ENCODE measurements around the gene TNFAIP8L1.

TNFAIP8L1 gene

GRCh38 chr19:4682417-4683200 is 43.3 kb downstream of the TNFAIP8L1 start:
- Histone ChIP-seq H3K9ac (ENCODE audit: insufficient read length, low read depth) (no peak overlapping the region), H3K4me1 (ENCODE audit: insufficient read depth, insufficient read length) (peaks cover 4% of the 10 kb centered on the region), H3K36me3 (ENCODE audit: insufficient read depth, insufficient read length, low read length) (peaks cover 80% of the 10 kb centered on the region), H3K27me3 (ENCODE audit: insufficient read depth, insufficient read length) (no peaks in the 10 kb centered on the region), H3K4me3 (ENCODE audit: insufficient read length, low read depth) (no peak overlapping the region), H3K9me3 (ENCODE audit: insufficient read depth, low read length) (no peaks in the 10 kb centered on the region)
- no peak for DNase-seq (ENCODE audit: low read depth, low spot score)
- TF ChIP-seq ZNF274 (IDR thresholded peaks at IDR 0.05; ENCODE audit: low read depth, low read length) (no peak), YY1 (IDR thresholded peaks at IDR 0.05; ENCODE audit: insufficient read depth, insufficient read length) (no peak), SUZ12 (IDR thresholded peaks at IDR 0.05; ENCODE audit: extremely low read depth, insufficient read depth, insufficient read length) (no peak)

DNA sequence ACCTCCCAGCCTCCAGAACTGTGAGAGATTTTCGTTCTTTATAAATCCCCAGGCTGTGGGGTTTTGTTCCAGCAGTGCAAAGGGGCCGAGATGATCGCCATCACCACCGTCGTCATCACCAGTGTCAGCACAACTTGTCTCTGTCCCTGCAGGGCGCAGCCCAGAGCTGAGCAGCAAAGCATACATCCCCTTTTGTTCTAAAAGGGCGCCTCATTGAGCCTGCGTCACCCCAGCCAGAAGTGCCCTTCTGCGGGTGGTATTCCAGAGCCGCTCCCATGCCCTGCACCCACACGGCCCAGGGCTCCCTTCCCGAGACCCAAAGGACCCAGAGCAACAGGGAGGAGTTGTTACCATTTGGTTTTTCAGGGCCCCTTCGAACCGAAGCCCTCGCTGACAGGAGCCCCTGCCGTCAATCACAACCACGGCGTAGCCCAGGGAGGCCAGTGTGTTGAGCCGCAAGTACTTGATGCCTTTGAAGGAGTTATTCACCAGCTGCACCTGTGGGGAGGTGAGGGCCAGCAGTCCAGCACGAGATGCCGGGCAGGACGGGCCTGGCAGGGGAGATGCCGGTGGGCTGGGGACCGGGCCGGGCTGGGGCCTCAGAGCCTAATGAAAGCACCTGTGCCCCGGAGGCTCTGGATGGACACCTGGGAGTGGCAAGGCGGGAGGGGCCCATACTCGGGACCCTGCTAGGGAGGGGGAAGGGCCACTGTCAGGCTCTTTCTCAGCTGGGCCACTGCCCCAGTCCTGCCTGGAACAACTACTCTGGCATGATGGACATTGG is 45.2 kb downstream of the TNFAIP8L1 start:
- TF ChIP-seq ZNF274 (IDR thresholded peaks at IDR 0.05; ENCODE audit: low read depth, low read length) (no peak), YY1 (IDR thresholded peaks at IDR 0.05; ENCODE audit: insufficient read depth, insufficient read length) (no peak), SUZ12 (IDR thresholded peaks at IDR 0.05; ENCODE audit: extremely low read depth, insufficient read depth, insufficient read length) (no peak)
- no peaks in the 10 kb centered on the region for H3K9me3 ChIP-seq (ENCODE audit: insufficient read depth, low read length)
- no peaks in the 10 kb centered on the region for H3K27me3 ChIP-seq (ENCODE audit: insufficient read depth, insufficient read length)
- no peak overlapping the region for H3K9ac ChIP-seq (ENCODE audit: insufficient read length, low read depth)
- H3K36me3 ChIP-seq (ENCODE audit: insufficient read depth, insufficient read length, low read length): peaks cover 83% of the 10 kb centered on the region
- no peak overlapping the region for H3K4me3 ChIP-seq (ENCODE audit: insufficient read length, low read depth)
- DNase-seq (ENCODE audit: low read depth, low spot score): no peak
- H3K4me1 ChIP-seq (ENCODE audit: insufficient read depth, insufficient read length): no peaks in the 10 kb centered on the region

GRCh38 chr19:4686700-4687099 is 47.4 kb downstream of the TNFAIP8L1 start:
- Histone ChIP-seq H3K4me1 (ENCODE audit: insufficient read depth, insufficient read length) (no peaks in the 10 kb centered on the region), H3K9me3 (ENCODE audit: insufficient read depth, low read length) (no peaks in the 10 kb centered on the region), H3K36me3 (ENCODE audit: insufficient read depth, insufficient read length, low read length) (peaks cover 91% of the 10 kb centered on the region), H3K9ac (ENCODE audit: insufficient read length, low read depth) (no peak overlapping the region), H3K4me3 (ENCODE audit: insufficient read length, low read depth) (no peak overlapping the region), H3K27me3 (ENCODE audit: insufficient read depth, insufficient read length) (no peaks in the 10 kb centered on the region)
- DNase-seq (ENCODE audit: low read depth, low spot score): no peak
- TF ChIP-seq YY1 (IDR thresholded peaks at IDR 0.05; ENCODE audit: insufficient read depth, insufficient read length) (no peak), ZNF274 (IDR thresholded peaks at IDR 0.05; ENCODE audit: low read depth, low read length) (no peak), SUZ12 (IDR thresholded peaks at IDR 0.05; ENCODE audit: extremely low read depth, insufficient read depth, insufficient read length) (no peak)

DNA sequence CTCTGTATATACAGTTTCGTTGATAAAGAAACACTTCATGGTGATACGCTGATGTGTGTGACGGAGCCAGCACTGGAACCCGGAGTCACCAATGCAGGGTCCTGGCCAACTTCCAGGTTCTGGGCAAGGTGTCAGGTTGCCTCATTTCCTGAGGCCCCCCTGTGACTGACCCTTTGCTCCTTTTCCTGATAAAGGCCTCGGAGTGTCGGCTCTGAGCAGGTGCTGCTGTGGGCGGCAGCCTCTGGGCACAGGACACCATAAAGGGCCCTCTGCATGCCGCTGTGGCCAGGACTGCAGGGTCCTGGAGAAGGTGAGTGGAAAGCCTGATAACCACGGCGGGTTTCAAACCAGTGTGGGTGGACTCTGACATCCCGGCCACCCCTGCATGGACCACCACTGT is 48.1 kb downstream of the TNFAIP8L1 start:
- H3K9me3 ChIP-seq (ENCODE audit: insufficient read depth, low read length): no peaks in the 10 kb centered on the region
- no peak for DNase-seq (ENCODE audit: low read depth, low spot score)
- H3K36me3 ChIP-seq (ENCODE audit: insufficient read depth, insufficient read length, low read length): peaks cover 92% of the 10 kb centered on the region
- H3K4me3 ChIP-seq (ENCODE audit: insufficient read length, low read depth): no peak overlapping the region
- H3K27me3 ChIP-seq (ENCODE audit: insufficient read depth, insufficient read length): no peaks in the 10 kb centered on the region
- no peak overlapping the region for H3K9ac ChIP-seq (ENCODE audit: insufficient read length, low read depth)
- TF ChIP-seq YY1 (IDR thresholded peaks at IDR 0.05; ENCODE audit: insufficient read depth, insufficient read length) (no peak), ZNF274 (IDR thresholded peaks at IDR 0.05; ENCODE audit: low read depth, low read length) (no peak), SUZ12 (IDR thresholded peaks at IDR 0.05; ENCODE audit: extremely low read depth, insufficient read depth, insufficient read length) (no peak)
- no peaks in the 10 kb centered on the region for H3K4me1 ChIP-seq (ENCODE audit: insufficient read depth, insufficient read length)

DNA sequence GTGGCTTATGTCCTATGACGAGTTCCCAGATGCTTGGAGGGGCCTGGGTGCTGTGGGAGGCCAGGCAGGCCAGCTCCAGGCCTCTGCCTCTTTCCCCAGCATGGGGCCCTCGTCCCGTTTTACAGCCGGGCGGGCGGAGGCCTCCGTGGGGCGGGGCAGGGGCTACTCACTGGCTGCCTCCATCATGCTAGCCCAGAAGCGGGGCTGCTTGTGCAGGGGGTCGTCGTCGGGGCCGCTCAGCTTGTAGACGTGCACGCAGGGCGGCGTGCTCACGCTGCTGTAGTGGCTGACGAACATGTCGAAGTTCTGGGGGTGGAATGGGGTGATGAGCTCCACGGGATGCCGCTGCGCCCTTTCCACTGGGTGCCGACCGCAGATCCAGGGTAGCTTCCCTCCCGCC is 49.3 kb downstream of the TNFAIP8L1 start:
- H3K4me3 ChIP-seq (ENCODE audit: insufficient read length, low read depth): no peak overlapping the region
- H3K4me1 ChIP-seq (ENCODE audit: insufficient read depth, insufficient read length): no peaks in the 10 kb centered on the region
- H3K9ac ChIP-seq (ENCODE audit: insufficient read length, low read depth): no peak overlapping the region
- no peaks in the 10 kb centered on the region for H3K9me3 ChIP-seq (ENCODE audit: insufficient read depth, low read length)
- peaks cover 93% of the 10 kb centered on the region for H3K36me3 ChIP-seq (ENCODE audit: insufficient read depth, insufficient read length, low read length)
- H3K27me3 ChIP-seq (ENCODE audit: insufficient read depth, insufficient read length): no peaks in the 10 kb centered on the region
- TF ChIP-seq YY1 (IDR thresholded peaks at IDR 0.05; ENCODE audit: insufficient read depth, insufficient read length): no peak
- TF ChIP-seq SUZ12 (IDR thresholded peaks at IDR 0.05; ENCODE audit: extremely low read depth, insufficient read depth, insufficient read length): no peak
- TF ChIP-seq ZNF274 (IDR thresholded peaks at IDR 0.05; ENCODE audit: low read depth, low read length): no peak
- no peak for DNase-seq (ENCODE audit: low read depth, low spot score)

GRCh38 chr19:4689403-4689802 is 50.1 kb downstream of the TNFAIP8L1 start:
- Histone ChIP-seq H3K36me3 (ENCODE audit: insufficient read depth, insufficient read length, low read length) (peaks cover 93% of the 10 kb centered on the region), H3K9me3 (ENCODE audit: insufficient read depth, low read length) (no peaks in the 10 kb centered on the region), H3K4me3 (ENCODE audit: insufficient read length, low read depth) (no peak overlapping the region), H3K27me3 (ENCODE audit: insufficient read depth, insufficient read length) (no peaks in the 10 kb centered on the region), H3K4me1 (ENCODE audit: insufficient read depth, insufficient read length) (no peaks in the 10 kb centered on the region), H3K9ac (ENCODE audit: insufficient read length, low read depth) (no peak overlapping the region)
- no peak for TF ChIP-seq ZNF274 (IDR thresholded peaks at IDR 0.05; ENCODE audit: low read depth, low read length)
- no peak for TF ChIP-seq SUZ12 (IDR thresholded peaks at IDR 0.05; ENCODE audit: extremely low read depth, insufficient read depth, insufficient read length)
- DNase-seq (ENCODE audit: low read depth, low spot score): no peak

DNA sequence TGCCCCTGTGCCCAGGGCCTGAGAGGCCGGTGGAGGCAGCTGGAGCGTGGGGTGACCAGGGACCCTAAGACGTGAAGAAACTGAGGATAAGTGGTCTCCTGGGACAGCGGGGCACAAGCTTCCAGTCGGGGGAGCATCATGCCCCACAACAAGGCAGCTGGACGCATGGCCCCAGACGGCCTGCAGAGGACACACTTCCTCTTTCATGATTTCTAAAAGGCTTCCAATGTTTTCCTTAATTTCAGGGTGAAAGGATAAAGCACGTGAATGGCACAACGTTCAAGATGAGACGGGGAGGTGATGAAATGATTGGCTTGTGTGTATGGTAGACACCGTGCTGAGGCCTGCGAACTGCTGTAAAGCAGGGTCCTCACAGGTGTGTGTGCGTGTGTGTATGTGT is 51.0 kb downstream of the TNFAIP8L1 start:
- no peak for TF ChIP-seq SUZ12 (IDR thresholded peaks at IDR 0.05; ENCODE audit: extremely low read depth, insufficient read depth, insufficient read length)
- no peak for TF ChIP-seq ZNF274 (IDR thresholded peaks at IDR 0.05; ENCODE audit: low read depth, low read length)
- TF ChIP-seq YY1 (IDR thresholded peaks at IDR 0.05; ENCODE audit: insufficient read depth, insufficient read length): no peak
- Histone ChIP-seq H3K4me3 (ENCODE audit: insufficient read length, low read depth) (no peak overlapping the region), H3K27me3 (ENCODE audit: insufficient read depth, insufficient read length) (no peaks in the 10 kb centered on the region), H3K9me3 (ENCODE audit: insufficient read depth, low read length) (no peaks in the 10 kb centered on the region), H3K36me3 (ENCODE audit: insufficient read depth, insufficient read length, low read length) (peaks cover 93% of the 10 kb centered on the region), H3K9ac (ENCODE audit: insufficient read length, low read depth) (no peak overlapping the region), H3K4me1 (ENCODE audit: insufficient read depth, insufficient read length) (no peaks in the 10 kb centered on the region)
- no peak for DNase-seq (ENCODE audit: low read depth, low spot score)
